Esophagus mucosa (tissue), 1 donor: ENCODE results near the gene POM121C. TPM values are rescaled to one million over a fixed set of nuclear protein-coding genes. Genes with fewer than 3 reads are reported as not detected.
A peak's percentile ranks its signal among the peaks of the same experiment; 100 is the strongest.
"Not testable (repeated sequence)": the region's sequence is repeated elsewhere in the genome, so short reads cannot be mapped to it uniquely, and the experiment has no call there.

Source experiments
- ATAC-seq: fragments of 200-7000 bp; cut with Tn5 transposase; one replicate; pipeline ENCODE4 v1.9.1; 2020
- total RNA-seq: library from RNA; stranded (reverse); gene quantifications from one replicate; pipeline ENCODE4 v1.2.4, GENCODE V29; 2023
- donor health status: DM: yes; HTN: yes; CAD: no.

Gene POM121C
- total RNA-seq, 1 donor from 2014 or later: 30.6 TPM

DNA sequence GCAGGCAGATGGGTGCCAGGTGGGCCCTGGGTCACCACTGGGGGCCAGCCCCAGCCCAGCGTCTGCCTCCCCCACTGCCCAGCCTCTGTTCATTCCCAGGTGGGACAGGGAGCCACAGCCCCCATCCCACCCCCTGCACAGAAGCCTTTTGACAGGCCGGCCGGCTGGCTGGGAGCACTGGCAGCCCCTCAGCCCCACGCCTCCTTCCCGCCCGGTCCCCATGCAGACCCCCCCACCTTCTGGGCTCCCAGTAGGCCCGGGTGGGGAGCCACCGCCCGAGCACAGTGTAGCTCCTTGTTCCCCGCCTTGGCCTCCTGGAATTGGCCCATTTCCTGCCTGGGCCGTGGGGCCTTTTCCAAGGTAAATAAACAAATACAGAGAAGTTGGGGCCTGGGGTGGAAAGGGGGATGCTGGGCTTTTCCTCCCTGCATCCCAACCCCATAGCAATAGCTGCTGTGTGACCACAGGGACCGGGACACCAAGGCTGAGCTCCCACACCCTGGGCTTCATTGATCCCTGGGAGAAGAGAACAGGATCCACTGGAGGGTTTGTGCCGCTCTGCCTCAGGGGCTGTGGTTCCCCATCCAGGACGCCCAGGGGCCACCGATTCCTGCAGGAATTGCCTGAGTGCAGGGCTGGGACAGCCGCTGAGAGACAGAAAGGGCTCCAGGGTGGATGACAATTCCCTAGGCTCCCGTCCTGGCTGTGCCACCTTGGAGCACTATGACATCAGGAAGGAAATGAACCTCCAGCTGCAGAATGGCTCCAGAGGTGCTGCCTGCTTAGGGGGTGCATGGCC, 111.4 kb downstream of the POM121C start:
- peak; percentile 32 for ATAC-seq

GRCh38 chr7:75374144-75374518, 112.0 kb downstream of the POM121C start:
- peak; percentile 35 for ATAC-seq

GRCh38 chr7:75367313-75367712, 118.8 kb downstream of the POM121C start:
- ATAC-seq: not testable (repeated sequence)

Other genes with a start within 250 kb of the POM121C start
- 0.92 TPM for gene TRIM73, start 90.7 kb downstream of the POM121C start, total RNA-seq
- gene SPDYE5, start 6.0 kb upstream of the POM121C start, total RNA-seq: not detected